Breast epithelium (tissue), 3 donors: ENCODE measurements around the gene KCNG2.

Experiments
- POLR2A ChIP-seq: fragments of 450-650 bp; IDR thresholded peaks from one replicate; pipeline ENCODE4 v1.6.1; 2016; ENCODE audit warnings: antibody characterized with exemption, mild to moderate bottlenecking, moderate library complexity
- TF ChIP-seq, protein P1 (sequence below), 3 donors: fragments of 450-650 bp; IDR thresholded peaks; one replicate each; pipeline ENCODE4 v1.5.1; 2016 to 2017; ENCODE audit warnings: antibody characterized with exemption in 3 of 3, mild to moderate bottlenecking in 3 of 3, moderate library complexity in 3 of 3

DNA sequence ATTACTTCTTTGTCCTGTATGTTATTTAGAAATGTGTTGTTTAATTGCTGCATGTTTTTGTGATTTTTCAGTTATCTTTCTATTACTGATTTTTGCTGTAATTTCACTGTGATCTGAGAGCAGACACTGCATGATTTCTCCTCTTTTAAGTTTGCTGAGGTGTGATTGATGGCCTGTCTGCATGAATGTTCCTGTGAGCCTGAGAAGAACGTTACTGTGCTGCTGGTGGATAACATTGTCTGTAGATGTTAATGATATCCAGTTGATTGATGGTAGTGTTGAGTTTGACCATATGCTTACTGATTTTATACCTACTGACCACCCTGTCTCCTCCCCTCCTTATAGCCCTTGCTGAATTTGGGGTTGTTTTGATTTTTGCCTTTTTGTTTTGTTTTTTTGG lies 37.4 kb upstream of the KCNG2 start:
- TF ChIP-seq, protein P1, sequence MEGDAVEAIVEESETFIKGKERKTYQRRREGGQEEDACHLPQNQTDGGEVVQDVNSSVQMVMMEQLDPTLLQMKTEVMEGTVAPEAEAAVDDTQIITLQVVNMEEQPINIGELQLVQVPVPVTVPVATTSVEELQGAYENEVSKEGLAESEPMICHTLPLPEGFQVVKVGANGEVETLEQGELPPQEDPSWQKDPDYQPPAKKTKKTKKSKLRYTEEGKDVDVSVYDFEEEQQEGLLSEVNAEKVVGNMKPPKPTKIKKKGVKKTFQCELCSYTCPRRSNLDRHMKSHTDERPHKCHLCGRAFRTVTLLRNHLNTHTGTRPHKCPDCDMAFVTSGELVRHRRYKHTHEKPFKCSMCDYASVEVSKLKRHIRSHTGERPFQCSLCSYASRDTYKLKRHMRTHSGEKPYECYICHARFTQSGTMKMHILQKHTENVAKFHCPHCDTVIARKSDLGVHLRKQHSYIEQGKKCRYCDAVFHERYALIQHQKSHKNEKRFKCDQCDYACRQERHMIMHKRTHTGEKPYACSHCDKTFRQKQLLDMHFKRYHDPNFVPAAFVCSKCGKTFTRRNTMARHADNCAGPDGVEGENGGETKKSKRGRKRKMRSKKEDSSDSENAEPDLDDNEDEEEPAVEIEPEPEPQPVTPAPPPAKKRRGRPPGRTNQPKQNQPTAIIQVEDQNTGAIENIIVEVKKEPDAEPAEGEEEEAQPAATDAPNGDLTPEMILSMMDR (IDR thresholded peaks at IDR 0.05) = no peak
- TF ChIP-seq POLR2A = no peak
